ENCODE measurements around the gene SLC39A3. TPM values are rescaled to one million over a fixed set of nuclear protein-coding genes. Genes with fewer than 3 reads are reported as not detected.

The SLC39A3 gene
- total and polyA plus RNA-seq, 3 experiments from 2014 or later = 35.4 to 51.3 (median 44.1) TPM

GRCh38 chr19:2727640-2727944, 12.2 kb downstream of the SLC39A3 start:
- ChIA-PET CTCF (no interaction called here), POLR2A (no interaction called here)
- Histone ChIP-seq H3K27me3 (ENCODE audit: insufficient read depth, low read length, poor library complexity, severe bottlenecking) (peaks cover 4% of the 10 kb centered on the region), H3K9me3 (ENCODE audit: low read length) (no peaks in the 10 kb centered on the region), H3K4me3 (ENCODE audit: low read length) (no peak overlapping the region), H3K4me1 (ENCODE audit: insufficient read depth, low read length) (no peaks in the 10 kb centered on the region), H3K27ac (ENCODE audit: low read depth, low read length) (no peak overlapping the region), H3K36me3 (ENCODE audit: insufficient read depth, low read length) (no peaks in the 10 kb centered on the region)
- no peak overlapping the region for H3K27ac Mint-ChIP-seq
- no peak overlapping the region for H3K4me3 Mint-ChIP-seq
- no peaks in the 10 kb centered on the region for H3K9me3 Mint-ChIP-seq
- DNase-seq = no peak
- H3K36me3 Mint-ChIP-seq = peaks cover 0 to 4% (median 0%) of the 10 kb centered on the region in 3 donors
- peaks cover 12 to 18% of the 10 kb centered on the region in 2 donors for H3K27me3 Mint-ChIP-seq
- H3K4me1 Mint-ChIP-seq = no peaks in the 10 kb centered on the region

- no peak overlapping the region for H3K4me3 ChIP-seq (ENCODE audit: low read length)
- peaks cover 8% of the 10 kb centered on the region for H3K27me3 ChIP-seq (ENCODE audit: insufficient read depth, low read length, poor library complexity, severe bottlenecking)
- H3K27ac ChIP-seq (ENCODE audit: low read depth, low read length) = no peak overlapping the region
- Mint-ChIP-seq H3K27me3 (peaks cover 14 to 19% of the 10 kb centered on the region in 2 donors), H3K4me1 (no peaks in the 10 kb centered on the region), H3K9me3 (no peaks in the 10 kb centered on the region), H3K36me3 (peaks cover 0 to 1% (median 0%) of the 10 kb centered on the region in 3 donors), H3K27ac (no peak overlapping the region), H3K4me3 (no peak overlapping the region)
- POLR2A ChIA-PET = no interaction called here
- no peaks in the 10 kb centered on the region for H3K36me3 ChIP-seq (ENCODE audit: insufficient read depth, low read length)
- H3K9me3 ChIP-seq (ENCODE audit: low read length) = no peaks in the 10 kb centered on the region
- H3K4me1 ChIP-seq (ENCODE audit: insufficient read depth, low read length) = no peaks in the 10 kb centered on the region
- DNase-seq = no peak
- CTCF ChIA-PET = no interaction called here
Observed at GRCh38 chr19:2726904-2727639, 12.7 kb downstream of the SLC39A3 start.

- CTCF ChIA-PET = no interaction called here
- POLR2A ChIA-PET = no interaction called here
- Histone ChIP-seq H3K27ac (ENCODE audit: low read depth, low read length) (no peak overlapping the region), H3K9me3 (ENCODE audit: low read length) (no peaks in the 10 kb centered on the region), H3K4me1 (ENCODE audit: insufficient read depth, low read length) (no peaks in the 10 kb centered on the region), H3K36me3 (ENCODE audit: insufficient read depth, low read length) (no peaks in the 10 kb centered on the region), H3K27me3 (ENCODE audit: insufficient read depth, low read length, poor library complexity, severe bottlenecking) (peaks cover 15% of the 10 kb centered on the region), H3K4me3 (ENCODE audit: low read length) (no peak overlapping the region)
- Mint-ChIP-seq H3K9me3 (no peaks in the 10 kb centered on the region), H3K4me1 (peaks cover 0 to 4% (median 0%) of the 10 kb centered on the region in 3 donors), H3K36me3 (no peaks in the 10 kb centered on the region), H3K27me3 (peaks cover 20 to 24% of the 10 kb centered on the region in 2 donors), H3K27ac (no peak overlapping the region), H3K4me3 (no peak overlapping the region)
- no peak for DNase-seq
Observed at GRCh38 chr19:2726160-2726855, 13.5 kb downstream of the SLC39A3 start.

GRCh38 chr19:2724148-2724557, 15.7 kb downstream of the SLC39A3 start:
- ChIA-PET CTCF (interaction anchor here (1.0 kb wide), 1 partner anchor 76 kb away, joined by 4 read pairs; no protein-coding TSS in a partner anchor), POLR2A (no interaction called here)
- no peak overlapping the region for H3K27ac Mint-ChIP-seq
- H3K4me1 Mint-ChIP-seq = peaks cover 0 to 8% (median 3%) of the 10 kb centered on the region in 3 donors
- no peak overlapping the region for H3K4me3 Mint-ChIP-seq
- no peaks in the 10 kb centered on the region for H3K36me3 ChIP-seq (ENCODE audit: insufficient read depth, low read length)
- DNase-seq = no peak
- no peak overlapping the region for H3K27ac ChIP-seq (ENCODE audit: low read depth, low read length)
- no peaks in the 10 kb centered on the region for H3K36me3 Mint-ChIP-seq
- H3K4me3 ChIP-seq (ENCODE audit: low read length) = no peak overlapping the region
- no peaks in the 10 kb centered on the region for H3K9me3 ChIP-seq (ENCODE audit: low read length)
- H3K9me3 Mint-ChIP-seq = no peaks in the 10 kb centered on the region
- H3K4me1 ChIP-seq (ENCODE audit: insufficient read depth, low read length) = no peaks in the 10 kb centered on the region
- H3K27me3 Mint-ChIP-seq = peaks cover 24 to 33% of the 10 kb centered on the region in 2 donors
- peaks cover 21% of the 10 kb centered on the region for H3K27me3 ChIP-seq (ENCODE audit: insufficient read depth, low read length, poor library complexity, severe bottlenecking)

GRCh38 chr19:2723747-2724146, 16.1 kb downstream of the SLC39A3 start:
- Mint-ChIP-seq H3K27me3 (peaks cover 24 to 35% of the 10 kb centered on the region in 2 donors), H3K36me3 (no peaks in the 10 kb centered on the region)

GRCh38 chr19:2723345-2723715, 16.5 kb downstream of the SLC39A3 start:
- Histone ChIP-seq H3K4me1 (ENCODE audit: insufficient read depth, low read length) (no peaks in the 10 kb centered on the region), H3K36me3 (ENCODE audit: insufficient read depth, low read length) (no peaks in the 10 kb centered on the region), H3K9me3 (ENCODE audit: low read length) (no peaks in the 10 kb centered on the region), H3K4me3 (ENCODE audit: low read length) (no peak overlapping the region), H3K27ac (ENCODE audit: low read depth, low read length) (no peak overlapping the region), H3K27me3 (ENCODE audit: insufficient read depth, low read length, poor library complexity, severe bottlenecking) (peaks cover 21% of the 10 kb centered on the region)
- no peak for DNase-seq
- H3K27me3 Mint-ChIP-seq = peaks cover 24 to 35% of the 10 kb centered on the region in 2 donors
- no peak overlapping the region for H3K4me3 Mint-ChIP-seq
- H3K27ac Mint-ChIP-seq = no peak overlapping the region
- POLR2A ChIA-PET = no interaction called here
- peaks cover 0 to 8% (median 3%) of the 10 kb centered on the region in 3 donors for H3K4me1 Mint-ChIP-seq
- H3K36me3 Mint-ChIP-seq = no peaks in the 10 kb centered on the region
- CTCF ChIA-PET = interaction anchor here (1.0 kb wide), 1 partner anchor 75 kb away, joined by 4 read pairs; no protein-coding TSS in a partner anchor
- no peaks in the 10 kb centered on the region for H3K9me3 Mint-ChIP-seq

More at GRCh38 chr19:2723747-2724146, 16.1 kb downstream of the SLC39A3 start:
- DNase-seq = no peak
- H3K9me3 ChIP-seq (ENCODE audit: low read length) = no peaks in the 10 kb centered on the region
- Mint-ChIP-seq H3K27ac (no peak overlapping the region), H3K4me3 (no peak overlapping the region), H3K9me3 (no peaks in the 10 kb centered on the region), H3K4me1 (peaks cover 0 to 8% (median 3%) of the 10 kb centered on the region in 3 donors)
- no peak overlapping the region for H3K27ac ChIP-seq (ENCODE audit: low read depth, low read length)
- no peaks in the 10 kb centered on the region for H3K36me3 ChIP-seq (ENCODE audit: insufficient read depth, low read length)
- peaks cover 21% of the 10 kb centered on the region for H3K27me3 ChIP-seq (ENCODE audit: insufficient read depth, low read length, poor library complexity, severe bottlenecking)
- ChIA-PET CTCF (interaction anchor here (1.0 kb wide), 1 partner anchor 76 kb away, joined by 4 read pairs; no protein-coding TSS in a partner anchor), POLR2A (no interaction called here)
- no peak overlapping the region for H3K4me3 ChIP-seq (ENCODE audit: low read length)
- no peaks in the 10 kb centered on the region for H3K4me1 ChIP-seq (ENCODE audit: insufficient read depth, low read length)

- no peak overlapping the region for H3K27ac ChIP-seq (ENCODE audit: low read depth, low read length)
- POLR2A ChIA-PET = no interaction called here
- no peak overlapping the region for H3K4me3 ChIP-seq (ENCODE audit: low read length)
- H3K9me3 Mint-ChIP-seq = no peaks in the 10 kb centered on the region
- peaks cover 21% of the 10 kb centered on the region for H3K27me3 ChIP-seq (ENCODE audit: insufficient read depth, low read length, poor library complexity, severe bottlenecking)
- H3K36me3 Mint-ChIP-seq = no peaks in the 10 kb centered on the region
- peaks cover 0 to 8% (median 3%) of the 10 kb centered on the region in 3 donors for H3K4me1 Mint-ChIP-seq
- no peak overlapping the region for H3K27ac Mint-ChIP-seq
- CTCF ChIA-PET = interaction anchor here (1.0 kb wide), 1 partner anchor 75 kb away, joined by 4 read pairs; no protein-coding TSS in a partner anchor
- H3K9me3 ChIP-seq (ENCODE audit: low read length) = no peaks in the 10 kb centered on the region
- no peaks in the 10 kb centered on the region for H3K4me1 ChIP-seq (ENCODE audit: insufficient read depth, low read length)
- DNase-seq = no peak
- peak overlapping the region in 1 of 7 donors; percentile 55 for H3K4me3 Mint-ChIP-seq
- H3K27me3 Mint-ChIP-seq = peaks cover 26 to 35% of the 10 kb centered on the region in 2 donors
- H3K36me3 ChIP-seq (ENCODE audit: insufficient read depth, low read length) = no peaks in the 10 kb centered on the region
Observed at GRCh38 chr19:2722541-2723344, 17.1 kb downstream of the SLC39A3 start.

Data from CD8-positive, alpha-beta memory T cell (primary cell).